Gastroesophageal sphincter (tissue), 3 donors: ENCODE results near the gene UVSSA.

Source experiments
- CTCF ChIP-seq, 4 experiments: fragments of 200-600 bp in 2 of 4; fragments of 450-650 bp in 2 of 4; sonication (generic) in 1 of 4; IDR thresholded peaks; one replicate each; pipeline ENCODE4 v1.5.1; 2017 to 2019; ENCODE audit warnings: antibody characterized with exemption in 4 of 4, mild to moderate bottlenecking in 2 of 4, moderate library complexity in 2 of 4
- POLR2A ChIP-seq, 2 donors: fragments of 450-650 bp; IDR thresholded peaks; one replicate each; pipeline ENCODE4 v1.6.1; 2017; ENCODE audit warnings: antibody characterized with exemption in 2 of 2, mild to moderate bottlenecking in 2 of 2, moderate library complexity in 1 of 2

- TF ChIP-seq POLR2A (IDR thresholded peaks at IDR 0.05) (no peak), CTCF (IDR thresholded peaks at IDR 0.05) (no peak)
These were observed 16.0 kb upstream of the UVSSA start for GRCh38 chr4:1330761-1331590.
